KOPT-K1 (cell line): ENCODE results near the gene AANAT.

Experiments
- H3K27ac ChIP-seq: fragments of 200-600 bp; sonication (generic); 2 replicates; pipeline ENCODE4 v1.5.1; 2016; ENCODE audit warnings: antibody characterized with exemption, mild to moderate bottlenecking, low read depth, low read length; ENCODE audit not compliant: poor library complexity, severe bottlenecking
- H3K36me3 ChIP-seq: fragments of 200-600 bp; sonication (generic); 2 replicates; pipeline ENCODE4 v1.5.1; 2017; ENCODE audit warnings: antibody characterized with exemption, mild to moderate bottlenecking, low read length, moderate library complexity; ENCODE audit not compliant: insufficient read depth
- H3K9me3 ChIP-seq: fragments of 200-600 bp; sonication (generic); 2 replicates; pipeline ENCODE4 v1.5.1; 2017; ENCODE audit warnings: antibody characterized with exemption, low read length, mild to moderate bottlenecking; ENCODE audit not compliant: insufficient read depth, poor library complexity, severe bottlenecking

The AANAT gene

DNA sequence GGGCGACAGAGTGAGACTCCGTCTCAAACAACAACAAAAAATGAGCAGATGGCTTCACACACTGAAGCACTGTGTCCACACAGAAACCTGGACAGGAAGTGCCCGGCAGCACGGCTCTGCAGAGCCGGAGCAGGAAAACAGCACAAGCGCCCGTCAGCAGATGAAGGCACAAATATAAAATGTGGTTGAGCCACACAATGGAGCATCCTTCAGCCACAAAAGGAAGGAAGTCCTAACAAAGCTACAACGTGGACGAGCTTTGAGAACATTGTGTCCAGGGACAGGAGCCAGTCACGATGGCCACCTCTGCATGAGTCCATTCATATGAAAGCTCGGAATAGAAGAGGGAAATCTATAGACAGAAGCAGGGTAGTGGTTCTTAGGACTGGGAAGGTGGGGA is 18.2 kb downstream of the AANAT start:
- Histone ChIP-seq H3K9me3 (no peaks in the 10 kb centered on the region), H3K36me3 (no peaks in the 10 kb centered on the region), H3K27ac (no peak overlapping the region)

DNA sequence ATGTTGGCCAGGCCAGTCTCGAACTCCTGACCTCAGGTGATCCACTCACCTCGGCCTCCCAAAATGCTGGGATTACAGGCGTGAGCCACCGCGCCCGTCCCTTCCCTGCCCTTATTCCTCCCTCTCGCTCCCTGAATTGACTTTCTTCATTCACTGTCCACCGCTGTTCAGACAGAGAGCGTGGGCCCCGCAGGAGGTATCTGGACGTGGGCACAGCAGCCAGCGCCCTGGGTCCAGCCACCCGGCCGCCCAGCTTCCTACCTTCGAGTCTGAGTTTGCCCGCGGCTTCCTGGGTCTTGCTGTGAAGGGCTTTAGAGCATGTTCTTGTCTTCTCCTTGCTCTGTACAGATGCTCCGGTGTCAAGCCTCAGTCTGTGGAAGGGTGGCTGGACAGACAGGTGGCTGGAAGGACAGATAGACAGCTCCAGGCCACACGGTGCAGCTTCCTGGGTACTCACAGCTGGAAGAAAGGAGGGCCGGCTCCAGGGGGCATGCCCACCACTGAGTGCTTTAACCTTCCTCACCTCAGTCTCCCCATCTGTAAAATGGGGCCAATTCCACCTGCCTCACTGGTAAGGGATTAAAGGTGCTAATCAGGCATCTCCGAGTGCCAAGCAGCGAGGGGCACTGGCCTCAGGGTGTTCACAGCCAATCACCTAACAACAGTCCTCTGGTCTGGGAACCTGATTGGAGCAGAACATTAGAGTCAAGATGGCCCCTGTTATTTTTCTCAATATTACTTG is 20.2 kb downstream of the AANAT start:
- no peaks in the 10 kb centered on the region for H3K36me3 ChIP-seq
- H3K27ac ChIP-seq: no peak overlapping the region
- H3K9me3 ChIP-seq: no peaks in the 10 kb centered on the region

DNA sequence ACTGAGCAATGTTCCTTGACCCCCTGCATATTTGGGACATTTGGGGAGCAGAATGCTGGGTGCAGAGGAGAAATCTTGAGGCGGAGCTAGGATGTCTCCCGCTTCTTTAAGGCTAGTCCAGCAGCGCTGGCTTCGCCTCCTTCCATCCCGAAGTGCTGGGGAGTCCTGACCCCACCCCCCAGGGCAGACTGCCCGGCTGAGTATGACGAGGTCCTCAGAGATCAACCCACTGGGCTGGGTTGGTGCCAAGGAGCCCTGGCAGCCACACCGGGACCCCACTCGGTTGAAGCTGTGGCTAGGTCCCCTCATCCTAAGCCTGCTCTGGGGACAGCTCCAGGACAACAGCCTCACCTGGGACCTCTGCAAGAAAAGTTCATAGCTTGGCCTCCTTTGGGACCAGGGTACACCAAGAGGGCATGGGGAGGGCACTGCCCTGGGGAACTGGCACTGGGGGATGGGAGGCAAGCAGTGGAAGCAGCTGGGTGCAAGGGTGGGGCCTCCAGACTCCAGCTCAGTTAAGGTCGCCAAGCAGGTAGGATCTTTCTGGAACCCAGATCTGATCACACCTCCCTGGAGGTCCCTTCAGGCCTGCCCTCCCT is 22.8 kb downstream of the AANAT start:
- H3K36me3 ChIP-seq: no peaks in the 10 kb centered on the region
- no peaks in the 10 kb centered on the region for H3K9me3 ChIP-seq
- H3K27ac ChIP-seq: no peak overlapping the region

- H3K9me3 ChIP-seq: no peaks in the 10 kb centered on the region
These were observed 24.1 kb downstream of the AANAT start for GRCh38 chr17:76491271-76492122.

GRCh38 chr17:76492123-76492988 is 25.0 kb downstream of the AANAT start:
- Histone ChIP-seq H3K27ac (peak overlapping the region; percentile 63), H3K36me3 (no peaks in the 10 kb centered on the region), H3K9me3 (no peaks in the 10 kb centered on the region)

More at GRCh38 chr17:76491271-76492122, 24.1 kb downstream of the AANAT start:
- Histone ChIP-seq H3K36me3 (no peaks in the 10 kb centered on the region), H3K27ac (no peak overlapping the region)

- Histone ChIP-seq H3K36me3 (no peaks in the 10 kb centered on the region), H3K9me3 (no peaks in the 10 kb centered on the region), H3K27ac (peak overlapping the region; percentile 63)
These were observed 25.6 kb downstream of the AANAT start for GRCh38 chr17:76492989-76493501.

GRCh38 chr17:76493505-76494167 is 26.2 kb downstream of the AANAT start:
- H3K36me3 ChIP-seq: no peaks in the 10 kb centered on the region
- H3K27ac ChIP-seq: peak overlapping the region; percentile 63
- no peaks in the 10 kb centered on the region for H3K9me3 ChIP-seq

- Histone ChIP-seq H3K27ac (no peak overlapping the region), H3K9me3 (no peaks in the 10 kb centered on the region), H3K36me3 (no peaks in the 10 kb centered on the region)
These were observed 28.4 kb downstream of the AANAT start for GRCh38 chr17:76495663-76496400.

DNA sequence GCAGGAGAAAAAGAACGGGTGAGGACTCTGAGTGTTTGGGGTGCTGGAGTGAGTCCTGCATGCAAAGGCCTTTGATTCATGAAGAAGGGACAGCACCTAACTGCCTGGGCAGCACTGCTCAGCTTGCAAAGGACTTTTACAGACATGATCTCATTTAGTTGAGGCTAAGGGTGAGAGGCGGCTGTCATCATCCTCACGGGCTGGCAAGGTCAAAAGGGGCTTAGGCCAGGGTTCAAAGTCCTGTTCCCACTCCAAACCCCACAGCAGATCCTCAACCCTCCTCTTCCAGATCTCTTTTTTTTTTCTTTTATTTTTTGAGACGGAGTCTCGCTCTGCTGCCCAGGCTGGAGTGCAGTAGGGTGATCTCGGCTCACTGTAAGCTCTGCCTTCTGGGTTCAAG is 29.1 kb downstream of the AANAT start:
- Histone ChIP-seq H3K27ac (no peak overlapping the region), H3K9me3 (no peaks in the 10 kb centered on the region), H3K36me3 (no peaks in the 10 kb centered on the region)

GRCh38 chr17:76497699-76497978 is 30.2 kb downstream of the AANAT start:
- Histone ChIP-seq H3K36me3 (no peaks in the 10 kb centered on the region), H3K9me3 (no peaks in the 10 kb centered on the region), H3K27ac (no peak overlapping the region)

DNA sequence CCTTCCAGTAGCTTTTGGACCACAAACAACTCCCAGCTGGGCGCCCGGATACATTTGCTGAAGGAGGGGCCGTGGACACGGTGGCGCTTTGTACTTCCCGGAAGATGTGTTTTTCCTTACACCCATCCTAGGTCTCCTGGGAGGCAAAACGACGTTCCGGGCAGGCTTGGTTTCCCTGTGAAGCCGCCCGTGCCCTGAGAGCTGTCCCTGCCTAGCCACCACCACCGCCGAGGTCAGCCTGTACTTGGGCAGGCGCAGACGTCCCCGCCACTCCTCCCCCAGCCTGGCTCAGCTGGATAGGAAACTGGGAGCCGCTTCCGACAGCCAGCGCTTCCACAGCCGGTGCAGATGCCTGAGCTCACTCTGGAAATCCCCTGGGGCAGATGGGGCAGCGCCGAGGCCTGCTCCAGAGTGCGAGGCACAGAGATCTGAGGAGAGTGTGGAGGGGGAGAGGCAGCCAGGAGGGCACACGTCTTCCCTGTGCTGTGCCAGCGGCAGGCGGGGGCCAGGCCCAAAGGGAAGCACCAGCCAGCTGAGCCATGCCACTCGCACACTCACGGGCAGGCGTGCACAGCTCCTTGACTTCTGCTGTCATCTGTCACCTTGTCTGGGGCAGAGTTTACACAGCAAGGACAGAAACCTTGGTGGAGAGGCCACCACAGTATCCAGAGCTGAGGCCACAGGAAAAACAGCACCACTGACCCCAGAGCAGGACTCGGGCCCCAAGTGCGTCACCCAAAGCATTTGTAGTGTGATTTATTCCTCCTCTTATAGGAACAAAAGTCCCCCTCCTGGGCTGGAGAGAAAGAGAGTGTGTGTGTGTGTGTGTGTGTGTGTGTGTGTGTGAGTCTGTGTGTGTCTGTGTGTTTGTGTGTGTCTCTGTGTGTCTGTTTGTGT is 30.8 kb downstream of the AANAT start:
- H3K36me3 ChIP-seq: no peaks in the 10 kb centered on the region
- H3K9me3 ChIP-seq: no peaks in the 10 kb centered on the region
- H3K27ac ChIP-seq: no peak overlapping the region

DNA sequence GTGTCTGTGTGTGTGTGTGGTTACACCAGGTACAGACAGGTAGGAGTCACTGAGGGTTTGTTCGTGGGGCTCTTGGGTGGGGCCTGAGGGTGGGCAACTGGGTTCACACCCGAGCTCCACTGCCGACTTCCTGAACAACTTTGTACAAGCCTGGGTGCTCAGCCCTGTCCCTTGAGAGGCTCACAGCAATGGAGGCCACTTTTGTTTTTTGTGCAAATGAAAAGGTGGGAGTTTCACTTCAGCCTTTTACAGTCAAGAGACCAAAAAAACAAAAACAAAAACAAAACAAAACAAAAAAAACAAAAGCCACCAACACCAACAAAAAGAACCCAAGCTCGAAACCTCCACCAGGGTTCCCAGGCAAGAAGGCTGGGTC is 31.5 kb downstream of the AANAT start:
- Histone ChIP-seq H3K9me3 (no peaks in the 10 kb centered on the region), H3K27ac (no peak overlapping the region), H3K36me3 (no peaks in the 10 kb centered on the region)

DNA sequence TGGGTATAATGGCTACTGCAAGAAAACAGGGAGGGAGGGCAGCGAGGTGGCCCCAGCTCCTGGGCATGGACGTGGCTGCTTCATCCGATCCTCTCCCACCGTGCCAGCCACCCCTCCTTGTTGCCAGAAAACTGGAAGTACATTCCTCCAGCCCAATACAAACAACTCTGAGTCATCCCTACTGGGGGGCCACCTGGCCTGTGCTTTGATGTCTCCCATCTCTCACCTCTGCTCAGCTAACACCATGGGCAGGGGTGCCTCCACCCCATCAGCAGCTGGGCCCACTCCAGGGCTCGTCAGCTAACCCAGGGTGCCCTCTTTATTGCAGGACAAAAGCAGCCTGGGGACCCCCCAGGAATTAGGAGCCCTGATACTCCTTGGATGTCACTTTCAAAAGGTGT is 31.9 kb downstream of the AANAT start:
- H3K36me3 ChIP-seq: no peaks in the 10 kb centered on the region
- no peaks in the 10 kb centered on the region for H3K9me3 ChIP-seq
- H3K27ac ChIP-seq: no peak overlapping the region
